HG02678 (cell line): ENCODE measurements around the gene ATP2C1.
"Not testable (repeated sequence)": the region's sequence is repeated elsewhere in the genome, so short reads cannot be mapped to it uniquely, and the experiment has no call there.

Experiments
- ATAC-seq: cut with Tn5 transposase; IDR thresholded peaks from one replicate; pipeline ENCODE4 v1.9.1; 2021; ENCODE audit warnings: mild to moderate bottlenecking, moderate library complexity; ENCODE audit not compliant: unreplicated experiment

ATP2C1 gene

GRCh38 chr3:130934442-130935089, 40.7 kb downstream of the ATP2C1 start:
- no peak for ATAC-seq

GRCh38 chr3:130935761-130936492, 42.0 kb downstream of the ATP2C1 start:
- no peak for ATAC-seq

GRCh38 chr3:130939753-130940152, 45.9 kb downstream of the ATP2C1 start:
- no peak for ATAC-seq

GRCh38 chr3:130941793-130942192, 47.9 kb downstream of the ATP2C1 start:
- no peak for ATAC-seq

GRCh38 chr3:130946882-130947281, 53.0 kb downstream of the ATP2C1 start:
- ATAC-seq: no peak

GRCh38 chr3:130948001-130948773, 54.3 kb downstream of the ATP2C1 start:
- no peak for ATAC-seq

- ATAC-seq: no peak
Measured at GRCh38 chr3:130948929-130949328, 55.0 kb downstream of the ATP2C1 start.

- ATAC-seq: no peak
Measured at GRCh38 chr3:130950124-130950523, 56.2 kb downstream of the ATP2C1 start.

GRCh38 chr3:130950641-130951040, 56.8 kb downstream of the ATP2C1 start:
- ATAC-seq: no peak

- ATAC-seq: no peak
Measured at GRCh38 chr3:130955481-130955880, 61.6 kb downstream of the ATP2C1 start.

GRCh38 chr3:130956281-130956680, 62.4 kb downstream of the ATP2C1 start:
- no peak for ATAC-seq

GRCh38 chr3:130956721-130957120, 62.8 kb downstream of the ATP2C1 start:
- no peak for ATAC-seq

GRCh38 chr3:130960139-130960795, 66.4 kb downstream of the ATP2C1 start:
- no peak for ATAC-seq

- no peak for ATAC-seq
Measured at GRCh38 chr3:130961458-130961857, 67.6 kb downstream of the ATP2C1 start.

- no peak for ATAC-seq
Measured at GRCh38 chr3:130963444-130963843, 69.6 kb downstream of the ATP2C1 start.

GRCh38 chr3:130963878-130964277, 70.0 kb downstream of the ATP2C1 start:
- no peak for ATAC-seq

GRCh38 chr3:130967281-130967680, 73.4 kb downstream of the ATP2C1 start:
- no peak for ATAC-seq

GRCh38 chr3:130968221-130968620, 74.3 kb downstream of the ATP2C1 start:
- no peak for ATAC-seq

GRCh38 chr3:130969621-130970020, 75.7 kb downstream of the ATP2C1 start:
- ATAC-seq: no peak

- no peak for ATAC-seq
Measured at GRCh38 chr3:130971208-130971607, 77.3 kb downstream of the ATP2C1 start.

- not testable (repeated sequence) for ATAC-seq
Measured at GRCh38 chr3:130972592-130972991, 78.7 kb downstream of the ATP2C1 start.
